ENCODE results near the gene SLC5A1. TPM values are rescaled to one million over a fixed set of nuclear protein-coding genes. Genes with fewer than 3 reads are reported as not detected.

Gene SLC5A1
- total and polyA plus RNA-seq, 2 of the 8 experiments (the other 6 are each of a cell fraction or from before 2014, with no cell fraction given) = 0.06 TPM; not detected in 1

DNA sequence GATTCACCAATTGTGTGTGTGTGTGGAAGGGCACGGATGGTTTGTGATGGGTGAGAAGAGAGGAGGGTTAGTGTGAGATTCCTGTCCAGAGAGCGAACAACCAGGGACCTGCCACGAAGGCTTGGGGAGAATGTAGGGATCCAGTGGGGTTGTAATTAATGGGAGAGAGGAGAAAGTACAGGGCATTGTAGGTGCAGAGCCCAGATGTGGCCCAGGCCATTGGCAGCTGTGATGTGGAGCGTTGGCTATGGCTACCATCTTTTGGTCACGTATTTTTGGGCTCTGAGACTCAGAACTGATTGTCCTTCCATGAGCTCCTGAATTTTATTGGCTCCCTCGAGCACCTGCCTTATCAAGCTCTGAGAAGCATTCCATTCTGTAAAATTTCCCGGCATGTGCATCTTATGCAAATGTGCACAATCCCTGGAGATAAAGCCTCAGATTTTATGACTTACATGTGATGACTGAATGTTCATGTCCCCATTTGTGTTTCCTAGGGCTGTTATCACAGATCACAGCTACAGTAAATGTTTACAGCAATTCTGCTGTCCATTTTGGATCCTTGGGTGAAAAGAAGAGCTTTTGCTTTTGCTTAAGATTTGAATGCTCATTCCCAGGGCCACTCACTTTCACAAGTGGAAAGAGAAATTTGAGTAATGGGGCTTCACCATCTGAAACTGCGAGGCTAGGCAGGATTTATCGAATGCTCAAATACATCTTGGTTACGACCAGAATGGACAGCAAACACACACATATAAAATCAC, 33.1 kb downstream of the SLC5A1 start:
- peaks cover 0 to 1% of the 10 kb centered on the region in 2 experiments for H4K20me1 ChIP-seq (replicated peaks in 1 of 2; ENCODE audit: control insufficient read depth in 1 of 2, insufficient read depth in 2 of 2, low read length in 2 of 2)
- no peak overlapping the region for H2BK5ac ChIP-seq (ENCODE audit: low read depth, low read length)
- no peak overlapping the region for H2BK120ac ChIP-seq (replicated peaks; ENCODE audit: low read depth, low read length)
- no peaks in the 10 kb centered on the region for H3K36me3 ChIP-seq (ENCODE audit: control insufficient read depth in 2 of 4, insufficient read depth in 4 of 4, low read length in 3 of 4)
- H3K27me3 ChIP-seq (replicated peaks in 1 of 4; ENCODE audit: control insufficient read depth in 3 of 4, extremely low read depth in 1 of 4, insufficient read depth in 3 of 4, low read length in 3 of 4) = peaks cover 0 to 2% (median 0%) of the 10 kb centered on the region in 4 experiments; a peak in 1 of 7 replicates
- H3K4me3 ChIP-seq (ENCODE audit: extremely low read depth in 1 of 4, insufficient read depth in 2 of 4, low read depth in 3 of 4, low read length in 4 of 4) = no peak overlapping the region
- no peak overlapping the region for H3K14ac ChIP-seq (ENCODE audit: insufficient read length)
- no peaks in the 10 kb centered on the region for H3K23me2 ChIP-seq (ENCODE audit: low read depth, low read length)
- FAIRE-seq (no peak), DNase-seq (ENCODE audit: low read depth in 1 of 2, low spot score in 2 of 2) (no peak)
- no peak overlapping the region for H2AK5ac ChIP-seq (ENCODE audit: low read depth, low read length)
- ChIA-PET POLR2A (ENCODE audit: partially characterized antibody) (no interaction called here), CTCF (ENCODE audit: partially characterized antibody) (interaction anchor here (0.9 to 4.6 kb wide), 4 partner anchors 15 to 105 kb away, joined by 3 to 18 read pairs (median 5); no protein-coding TSS in a partner anchor)
- no peak overlapping the region for H3K27ac ChIP-seq (ENCODE audit: low read depth, low read length)
- no peak overlapping the region for H4K8ac ChIP-seq (ENCODE audit: extremely low read depth, insufficient read depth, low read length)
- H3K56ac ChIP-seq (replicated peaks; ENCODE audit: insufficient read length, low read depth, low read length) = no peak overlapping the region
- no peak overlapping the region for H3K23ac ChIP-seq (ENCODE audit: insufficient read length)
- H3K4me2 ChIP-seq (ENCODE audit: insufficient read depth in 1 of 2, low read depth in 2 of 2, low read length in 2 of 2) = no peak overlapping the region
- H3K18ac ChIP-seq (ENCODE audit: extremely low read depth, low read length) = no peak overlapping the region
- no peak overlapping the region for H2AFZ ChIP-seq (ENCODE audit: low read length)
- no peak overlapping the region for H2BK20ac ChIP-seq (ENCODE audit: low read length)
- no peak overlapping the region for H3K4ac ChIP-seq (replicated peaks; ENCODE audit: insufficient read length, low read depth, low read length)
- H2BK12ac ChIP-seq (ENCODE audit: low read depth, low read length) = no peak overlapping the region
- H4K5ac ChIP-seq (ENCODE audit: insufficient read length, low read depth, low read length) = no peak overlapping the region
- H4K91ac ChIP-seq (replicated peaks; ENCODE audit: insufficient read length, low read length) = no peak overlapping the region
- no peak overlapping the region for H3K9ac ChIP-seq (replicated peaks in 1 of 4; ENCODE audit: extremely low read depth in 1 of 4, low read depth in 3 of 4, low read length in 3 of 4)
- H3K4me1 ChIP-seq (replicated peaks in 1 of 4; ENCODE audit: control insufficient read depth in 3 of 4, insufficient read depth in 4 of 4, low read length in 3 of 4) = no peaks in the 10 kb centered on the region
- 93% methylated on average over 10 of the region's 10 CpGs; no CpG with 5 or more reads in 1 of the 2 experiments for WGBS, 2 experiments (ENCODE audit: extremely low coverage in 1 of 2, insufficient coverage in 1 of 2, insufficient read length in 1 of 2, insufficient replicate concordance in 2 of 2, low coverage in 1 of 2, low lambda C conversion rate in 2 of 2, missing lambda C conversion rate in 1 of 2)
- H3K79me1 ChIP-seq (ENCODE audit: low read depth, low read length) = no peaks in the 10 kb centered on the region
- no peaks in the 10 kb centered on the region for H3K79me2 ChIP-seq (ENCODE audit: control insufficient read depth in 1 of 2, insufficient read depth in 2 of 2, low read length in 2 of 2)
- no peak for TF ChIP-seq POU5F1 (IDR thresholded peaks at IDR 0.05; ENCODE audit: low read depth, low read length)
- no peak for TF ChIP-seq HDAC2 (IDR thresholded peaks at IDR 0.05; ENCODE audit: borderline replicate concordance in 1 of 2, low read depth in 2 of 2, low read length in 2 of 2)
- no peak for TF ChIP-seq CTBP2 (IDR thresholded peaks at IDR 0.05; ENCODE audit: borderline replicate concordance, insufficient read depth, insufficient read length, low read length)
- no peak for TF ChIP-seq TBP (IDR thresholded peaks at IDR 0.05; ENCODE audit: low read depth, low read length)
- no peak for TF ChIP-seq NRF1 (IDR thresholded peaks at IDR 0.05; ENCODE audit: low read depth, low read length)
- TF ChIP-seq SIN3A (conservative IDR thresholded peaks at IDR 0.05 in 1 of 2, IDR thresholded peaks at IDR 0.05 in 1 of 2; ENCODE audit: low read depth in 1 of 2, low read length in 2 of 2) = no peak
- TF ChIP-seq CEBPB (IDR thresholded peaks at IDR 0.05; ENCODE audit: low read depth, low read length) = no peak
- TF ChIP-seq TAF1 (IDR thresholded peaks at IDR 0.05; ENCODE audit: low read depth, low read length) = no peak
- TF ChIP-seq, protein P1, sequence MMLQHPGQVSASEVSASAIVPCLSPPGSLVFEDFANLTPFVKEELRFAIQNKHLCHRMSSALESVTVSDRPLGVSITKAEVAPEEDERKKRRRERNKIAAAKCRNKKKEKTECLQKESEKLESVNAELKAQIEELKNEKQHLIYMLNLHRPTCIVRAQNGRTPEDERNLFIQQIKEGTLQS (IDR thresholded peaks at IDR 0.05; ENCODE audit: insufficient read depth, low read depth, low read length) = no peak
- TF ChIP-seq YY1 (IDR thresholded peaks at IDR 0.05; ENCODE audit: low read depth, low read length) = no peak
- H2BK15ac ChIP-seq (ENCODE audit: low read length) = no peak overlapping the region
- H3K9me3 ChIP-seq (ENCODE audit: insufficient read depth in 2 of 2, low read depth in 1 of 2, low read length in 1 of 2) = no peaks in the 10 kb centered on the region

Measured in H1 (cell line).